Measurements from ENCODE around the gene BCKDHA.

GRCh38 chr19:41363371-41363752 is 34.3 kb upstream of the BCKDHA start:
- TF ChIP-seq EZH2 (IDR thresholded peaks at IDR 0.05; ENCODE audit: borderline replicate concordance), result no peak
- no peak for TF ChIP-seq CTCF (IDR thresholded peaks at IDR 0.05; ENCODE audit: poor library complexity)

Measured in hepatocyte (in vitro differentiated cells).